Astrocyte of the cerebellum (primary cell): ENCODE data around the gene PGAP3.

Experiments used
- DNase-seq: peaks from one replicate; pipeline ENCODE4 v3.0.0-alpha.2; 2011; ENCODE audit warnings: low read depth
- H3K4me3 ChIP-seq: 2 replicates; pipeline ENCODE4 v1.5.1; 2011; ENCODE audit warnings: mild to moderate bottlenecking, low read depth, low read length, moderate library complexity
- in situ Hi-C: cut with HindIII; loops from 2 replicates; pipeline ENCODE4 v1.10.0; 2017; ENCODE audit warnings: low sequenced_read_pairs
- TF ChIP-seq, protein P1 (sequence below): IDR thresholded peaks from 2 replicates; pipeline ENCODE4 v1.5.1; 2012; ENCODE audit warnings: low read length, low read depth, moderate library complexity, mild to moderate bottlenecking; ENCODE audit errors: missing control alignments

Gene PGAP3

GRCh38 chr17:39667262-39667944 lies 20.5 kb downstream of the PGAP3 start:
- TF ChIP-seq, protein P1, sequence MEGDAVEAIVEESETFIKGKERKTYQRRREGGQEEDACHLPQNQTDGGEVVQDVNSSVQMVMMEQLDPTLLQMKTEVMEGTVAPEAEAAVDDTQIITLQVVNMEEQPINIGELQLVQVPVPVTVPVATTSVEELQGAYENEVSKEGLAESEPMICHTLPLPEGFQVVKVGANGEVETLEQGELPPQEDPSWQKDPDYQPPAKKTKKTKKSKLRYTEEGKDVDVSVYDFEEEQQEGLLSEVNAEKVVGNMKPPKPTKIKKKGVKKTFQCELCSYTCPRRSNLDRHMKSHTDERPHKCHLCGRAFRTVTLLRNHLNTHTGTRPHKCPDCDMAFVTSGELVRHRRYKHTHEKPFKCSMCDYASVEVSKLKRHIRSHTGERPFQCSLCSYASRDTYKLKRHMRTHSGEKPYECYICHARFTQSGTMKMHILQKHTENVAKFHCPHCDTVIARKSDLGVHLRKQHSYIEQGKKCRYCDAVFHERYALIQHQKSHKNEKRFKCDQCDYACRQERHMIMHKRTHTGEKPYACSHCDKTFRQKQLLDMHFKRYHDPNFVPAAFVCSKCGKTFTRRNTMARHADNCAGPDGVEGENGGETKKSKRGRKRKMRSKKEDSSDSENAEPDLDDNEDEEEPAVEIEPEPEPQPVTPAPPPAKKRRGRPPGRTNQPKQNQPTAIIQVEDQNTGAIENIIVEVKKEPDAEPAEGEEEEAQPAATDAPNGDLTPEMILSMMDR = no peak
- DNase-seq = no peak
- in situ Hi-C loops = no loop called here
- no peak overlapping the region for H3K4me3 ChIP-seq

DNA sequence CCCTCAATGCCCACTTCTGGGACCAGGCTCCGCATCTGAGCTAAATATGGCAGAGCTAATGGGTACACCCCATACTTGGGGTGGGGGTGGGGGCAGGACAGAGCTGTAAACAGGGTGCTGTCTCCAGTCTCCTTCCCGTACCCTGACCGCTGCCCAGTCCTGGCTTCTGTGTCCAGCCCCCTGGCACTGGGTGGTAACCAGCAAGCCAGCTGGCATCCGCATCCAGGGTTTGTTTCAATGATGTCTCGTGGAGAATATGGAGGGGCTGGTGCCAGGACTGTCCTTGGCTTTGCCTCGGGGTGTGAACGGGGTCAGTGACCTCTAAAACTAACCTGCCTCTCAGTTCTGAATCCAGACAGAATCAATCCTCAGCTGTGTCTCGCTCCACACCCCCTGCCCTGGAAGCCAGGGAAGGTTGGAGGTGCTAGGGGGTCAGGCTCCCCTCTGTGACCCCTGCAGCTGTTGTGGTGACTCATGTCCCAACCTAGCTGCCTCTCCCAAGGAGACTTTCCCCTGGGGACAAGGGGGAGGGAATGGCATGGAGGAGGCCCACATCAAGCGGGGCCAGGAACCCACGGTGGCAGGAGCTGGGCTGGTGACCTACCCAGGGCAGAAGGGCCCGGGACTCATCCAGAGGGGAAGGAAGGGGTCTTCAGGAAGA lies 21.1 kb downstream of the PGAP3 start:
- TF ChIP-seq, protein P1 = no peak
- no peak for DNase-seq
- no peak overlapping the region for H3K4me3 ChIP-seq
- in situ Hi-C loops = no loop called here

GRCh38 chr17:39666231-39666600 lies 21.6 kb downstream of the PGAP3 start:
- TF ChIP-seq, protein P1 = no peak
- no peak for DNase-seq
- H3K4me3 ChIP-seq = no peak overlapping the region
- in situ Hi-C loops = no loop called here

- H3K4me3 ChIP-seq = no peak overlapping the region
- TF ChIP-seq, protein P1 = no peak
- no peak for DNase-seq
- in situ Hi-C loops = no loop called here
Measured at GRCh38 chr17:39665642-39666224, 22.1 kb downstream of the PGAP3 start.

GRCh38 chr17:39664581-39665561 lies 23.0 kb downstream of the PGAP3 start, which contains the start of gene TCAP:
Gene TCAP, plus strand, starts transcription at chr17:39665349. Its CDS starts 11 bp downstream, at chr17:39665360.
- in situ Hi-C loops = no loop called here
- no peak within 1 kb of the TSS for H3K4me3 ChIP-seq
- TF ChIP-seq, protein P1 = no peak
- no peak for DNase-seq
